GM23338 (cell line): Measurements from ENCODE around the gene EPS8L2. TPM values are rescaled to one million over a fixed set of nuclear protein-coding genes. Genes with fewer than 3 reads are reported as not detected.

Experiments used
- ATAC-seq: fragments of 200-7000 bp; cut with Tn5 transposase; 3 replicates; pipeline ENCODE4 v1.9.1; 2020
- DNase-seq: peaks from one replicate; pipeline ENCODE4 v3.0.0-alpha.2; 2015; ENCODE audit warnings: low spot score
- H2AFZ ChIP-seq: fragments of 200-600 bp; sonication (generic); 2 replicates; pipeline ENCODE4 v1.8.0; 2016; ENCODE audit warnings: antibody characterized with exemption, mild to moderate bottlenecking, moderate library complexity
- H3F3A ChIP-seq: fragments of 200-600 bp; sonication (generic); replicated peaks from 2 replicates; pipeline ENCODE4 v1.8.0; 2017; ENCODE audit warnings: antibody characterized with exemption, mixed run types, low read depth
- H3K27ac ChIP-seq: fragments of 200-600 bp; sonication (generic); 2 replicates; pipeline ENCODE4 v1.6.1; 2016; ENCODE audit warnings: low read depth
- H3K27me3 ChIP-seq: fragments of 200-600 bp; sonication (generic); 2 replicates; pipeline ENCODE4 v1.8.0; 2016; ENCODE audit warnings: mild to moderate bottlenecking, mixed run types, moderate library complexity; ENCODE audit not compliant: insufficient read depth
- H3K36me3 ChIP-seq: fragments of 200-600 bp; sonication (generic); 2 replicates; pipeline ENCODE4 v1.8.0; 2016; ENCODE audit warnings: mild to moderate bottlenecking; ENCODE audit not compliant: insufficient read depth
- H3K4me1 ChIP-seq: fragments of 200-600 bp; sonication (generic); 2 replicates; pipeline ENCODE4 v1.8.0; 2016; ENCODE audit warnings: mild to moderate bottlenecking, moderate library complexity; ENCODE audit not compliant: insufficient read depth
- H3K4me2 ChIP-seq: fragments of 200-600 bp; sonication (generic); 2 replicates; pipeline ENCODE4 v1.7.1; 2017; ENCODE audit warnings: mixed run types
- H3K4me3 ChIP-seq: fragments of 200-600 bp; sonication (generic); 2 replicates; pipeline ENCODE4 v1.6.1; 2016; ENCODE audit warnings: mixed run types
- H3K79me2 ChIP-seq: fragments of 200-600 bp; sonication (generic); replicated peaks from 2 replicates; pipeline ENCODE4 v1.8.0; 2017; ENCODE audit warnings: mild to moderate bottlenecking; ENCODE audit not compliant: insufficient read depth
- H3K9me2 ChIP-seq: fragments of 200-600 bp; sonication (generic); 2 replicates; pipeline ENCODE4 v1.8.0; 2017; ENCODE audit not compliant: insufficient read depth
- H4K20me1 ChIP-seq: fragments of 200-600 bp; sonication (generic); replicated peaks from 2 replicates; pipeline ENCODE4 v1.8.0; 2017; ENCODE audit warnings: mild to moderate bottlenecking; ENCODE audit not compliant: insufficient read depth
- H3K27ac Mint-ChIP-seq: 2 replicates; pipeline ENCODE4 v1.8.0; 2020; ENCODE audit warnings: inconsistent platforms, mild to moderate bottlenecking, moderate library complexity, mixed read lengths
- H3K27me3 Mint-ChIP-seq: 3 replicates; pipeline ENCODE4 v1.8.0; 2022; ENCODE audit warnings: low read depth, mild to moderate bottlenecking, moderate library complexity, mixed read lengths, inconsistent platforms; ENCODE audit not compliant: insufficient read depth, poor library complexity
- H3K36me3 Mint-ChIP-seq: 3 replicates; pipeline ENCODE4 v1.8.0; 2021; ENCODE audit warnings: low read depth, mild to moderate bottlenecking, inconsistent platforms, moderate library complexity, mixed read lengths
- H3K4me1 Mint-ChIP-seq: 3 replicates; pipeline ENCODE4 v1.8.0; 2020; ENCODE audit warnings: mild to moderate bottlenecking, inconsistent platforms, mixed read lengths
- H3K4me3 Mint-ChIP-seq: 3 replicates; pipeline ENCODE4 v1.8.0; 2021; ENCODE audit warnings: moderate library complexity, mild to moderate bottlenecking, inconsistent platforms, mixed read lengths
- H3K9me3 Mint-ChIP-seq: 3 replicates; pipeline ENCODE4 v1.8.0; 2020; ENCODE audit warnings: moderate library complexity, mild to moderate bottlenecking, inconsistent platforms, mixed read lengths
- CREB1 ChIP-seq: fragments of 250-450 bp; sonication (Bioruptor Pico); IDR thresholded peaks from 2 replicates; pipeline ENCODE4 v1.5.0; 2020; ENCODE audit warnings: low read depth, mild to moderate bottlenecking, moderate library complexity
- CTCF ChIP-seq, 2 experiments: fragments of 200-600 bp in 1 of 2; sonication (generic) in 1 of 2; conservative IDR thresholded peaks; 2 replicates each; pipeline versions ENCODE4 v1.5.1 to v1.6.1; 2016 to 2017; ENCODE audit warnings: antibody characterized with exemption in 2 of 2, low read depth in 2 of 2, mild to moderate bottlenecking in 2 of 2, moderate library complexity in 1 of 2
- ETS1 ChIP-seq: IDR thresholded peaks from 2 replicates; pipeline ENCODE4 v1.6.1; 2016; ENCODE audit warnings: antibody characterized with exemption
- EZH2 ChIP-seq: fragments of 200-600 bp; sonication (generic); IDR thresholded peaks from one replicate; pipeline ENCODE4 v1.8.0; 2017; ENCODE audit warnings: antibody characterized with exemption, mild to moderate bottlenecking, low read depth; ENCODE audit not compliant: unreplicated experiment
- EZH2phosphoT487 ChIP-seq: fragments of 200-600 bp; sonication (generic); IDR thresholded peaks from one replicate; pipeline ENCODE4 v1.8.1; 2018; ENCODE audit warnings: antibody characterized with exemption; ENCODE audit not compliant: unreplicated experiment
- JUNB ChIP-seq: IDR thresholded peaks from one replicate; pipeline ENCODE4 v1.6.1; 2016; ENCODE audit warnings: antibody characterized with exemption; ENCODE audit not compliant: unreplicated experiment
- NANOG ChIP-seq: IDR thresholded peaks from 2 replicates; pipeline ENCODE4 v1.6.1; 2016; ENCODE audit warnings: antibody characterized with exemption, borderline replicate concordance
- POLR2AphosphoS5 ChIP-seq: IDR thresholded peaks from 2 replicates; pipeline ENCODE4 v1.6.1; 2016; ENCODE audit warnings: antibody characterized with exemption, low read depth
- REST ChIP-seq: IDR thresholded peaks from one replicate; pipeline ENCODE4 v1.6.1; 2018; ENCODE audit warnings: antibody characterized with exemption; ENCODE audit not compliant: unreplicated experiment
- STAT1 ChIP-seq: IDR thresholded peaks from one replicate; pipeline ENCODE4 v1.6.1; 2016; ENCODE audit warnings: antibody characterized with exemption; ENCODE audit not compliant: unreplicated experiment
- ZNF114 ChIP-seq: fragments of 250-450 bp; sonication (Bioruptor Pico); IDR thresholded peaks from 2 replicates; pipeline ENCODE4 v1.5.0; 2020; ENCODE audit warnings: mild to moderate bottlenecking, moderate library complexity
- ZNF331 ChIP-seq: fragments of 250-450 bp; sonication (Bioruptor Pico); IDR thresholded peaks from 2 replicates; pipeline ENCODE4 v1.5.0; 2020; ENCODE audit warnings: low read depth, mild to moderate bottlenecking, moderate library complexity
- ZNF462 ChIP-seq: fragments of 250-450 bp; sonication (Bioruptor Pico); IDR thresholded peaks from 2 replicates; pipeline ENCODE4 v1.5.0; 2020; ENCODE audit warnings: mild to moderate bottlenecking, moderate library complexity
- polyA plus RNA-seq: library from polyadenylated mRNA; unstranded; fragments of >200 nt; fragmentation: Nextera tagmentation; extraction: Ambion mirVana; gene quantifications from 2 replicates; pipeline ENCODE4 v1.2.1, GENCODE V29; 2016
- total RNA-seq: library from RNA; depleted of rRNA; stranded (reverse); fragments of >200 nt; shearing (Covaris generic); gene quantifications from 2 replicates; pipeline ENCODE4 v1.2.3, GENCODE V29; 2014

EPS8L2 gene
- total and polyA plus RNA-seq, 2 experiments from 2014 or later = 38.7 to 59.4 TPM

- no peaks in the 10 kb centered on the region for H3K27me3 ChIP-seq
- H3K4me1 Mint-ChIP-seq = peaks cover 17% of the 10 kb centered on the region
- H3K4me3 Mint-ChIP-seq = no peak overlapping the region
- no peak overlapping the region for H3K4me3 ChIP-seq
- ATAC-seq (no peak), DNase-seq (no peak)
- peak overlapping the region; percentile 80; the same call in 1 of the 2 replicates for H3K27ac Mint-ChIP-seq
- TF ChIP-seq STAT1 (no peak), CTCF (conservative IDR thresholded peaks at IDR 0.05; ENCODE audit: low read depth in 2 of 2) (no peak), POLR2AphosphoS5 (no peak), ZNF114 (CRISPR knock-in tag) (no peak), ZNF462 (CRISPR knock-in tag) (no peak), NANOG (no peak), ETS1 (no peak), REST (no peak), CREB1 (CRISPR knock-in tag) (no peak), ZNF331 (CRISPR knock-in tag) (no peak), EZH2 (no peak), JUNB (no peak), EZH2phosphoT487 (no peak)
- no peaks in the 10 kb centered on the region; the same call in 1 of the 3 replicates for H3K36me3 Mint-ChIP-seq
- H3K4me2 ChIP-seq = no peak overlapping the region
- peaks cover 27% of the 10 kb centered on the region for H3F3A ChIP-seq
- H3K4me1 ChIP-seq = peaks cover 13% of the 10 kb centered on the region
- H4K20me1 ChIP-seq = peaks cover 5% of the 10 kb centered on the region
- H3K79me2 ChIP-seq = peaks cover 14% of the 10 kb centered on the region
- H3K27ac ChIP-seq = 0 out of 2 replicates have a peak overlapping the region, but pooled peaks have one; percentile 19
- peaks cover under 1% of the 10 kb centered on the region; the same call in 1 of the 3 replicates for H3K9me3 Mint-ChIP-seq
- no peaks in the 10 kb centered on the region for H3K36me3 ChIP-seq
- H3K27me3 Mint-ChIP-seq = peaks cover 9% of the 10 kb centered on the region
- H3K9me2 ChIP-seq = no peaks in the 10 kb centered on the region
- no peak overlapping the region for H2AFZ ChIP-seq
Observed at GRCh38 chr11:698493-699115, 7.4 kb upstream of the EPS8L2 start.
